Prostate gland (tissue), 2 donors: Measurements from ENCODE around the gene CSF2RB. TPM values are rescaled to one million over a fixed set of nuclear protein-coding genes. Genes with fewer than 3 reads are reported as not detected.

Experiments
- DNase-seq: peaks from one replicate; pipeline ENCODE4 v3.0.0-alpha.2; 2019; ENCODE audit warnings: low spot score
- H3K27ac ChIP-seq, 2 donors: fragments of 200-600 bp; sonication (generic); 2 replicates each; pipeline ENCODE4 v1.5.1; 2017 to 2019
- H3K27me3 ChIP-seq: fragments of 200-600 bp; sonication (generic); replicated peaks from 2 replicates; pipeline ENCODE4 v1.5.1; 2019; ENCODE audit not compliant: insufficient read depth
- H3K36me3 ChIP-seq, 2 donors: fragments of 200-600 bp; sonication (generic); 1 replicate in 1 of 2; 2 replicates in 1 of 2; pipeline versions ENCODE4 v1.5.1 to v1.8.1; 2017 to 2019
- H3K4me1 ChIP-seq: fragments of 200-600 bp; sonication (generic); replicated peaks from 2 replicates; pipeline ENCODE4 v1.5.1; 2019
- H3K4me3 ChIP-seq, 2 donors: fragments of 200-600 bp; sonication (generic); 2 replicates each; pipeline ENCODE4 v1.5.1; 2017 to 2019
- H3K9me3 ChIP-seq: fragments of 200-600 bp; sonication (generic); 2 replicates; pipeline ENCODE4 v1.5.1; 2017
- CTCF ChIP-seq, 4 experiments: fragments of 200-600 bp in 2 of 4; fragments of 450-650 bp in 2 of 4; sonication (generic) in 2 of 4; IDR thresholded peaks; 1 replicate in 3 of 4; 2 replicates in 1 of 4; pipeline ENCODE4 v1.5.1; 2016 to 2019; ENCODE audit warnings: antibody characterized with exemption in 4 of 4, mild to moderate bottlenecking in 2 of 4, moderate library complexity in 2 of 4
- POLR2A ChIP-seq: fragments of 450-650 bp; IDR thresholded peaks from one replicate; pipeline ENCODE4 v1.6.1; 2016; ENCODE audit warnings: antibody characterized with exemption, mild to moderate bottlenecking
- POLR2AphosphoS5 ChIP-seq: sonication (generic); formaldehyde crosslinking; IDR thresholded peaks from one replicate; pipeline ENCODE4 v1.6.1; 2017; ENCODE audit warnings: antibody characterized with exemption
- WGBS: methylation state at CpG from one replicate; pipeline ENCODE4 v1.1.5; 2018; 5-methylcytosine and 5-hydroxymethylcytosine counted together
- intact Hi-C: fragments of 100-400 bp; cut with DNase I; formaldehyde crosslinking; loops from one replicate; pipeline ENCODE4 v1.14.2; 2022
- total RNA-seq, 2 donors: library from RNA; depleted of rRNA; stranded (reverse); fragments of >200 nt; gene quantifications; one replicate each; pipeline ENCODE4 v1.1.0, GENCODE V29; 2016

CSF2RB gene
- total RNA-seq, 2 donors from 2014 or later = 1.1 to 3.2 TPM

- intact Hi-C loops = no loop called here
- H3K36me3 ChIP-seq = no peaks in the 10 kb centered on the region
- WGBS = 78% methylated on average over 12 of the region's 13 CpGs
- H3K27ac ChIP-seq = no peak overlapping the region
- no peak for TF ChIP-seq POLR2AphosphoS5
- no peak for TF ChIP-seq CTCF (IDR thresholded peaks at IDR 0.05)
- TF ChIP-seq POLR2A = no peak
- no peaks in the 10 kb centered on the region for H3K9me3 ChIP-seq
- H3K4me1 ChIP-seq = no peaks in the 10 kb centered on the region
- H3K4me3 ChIP-seq = no peak overlapping the region
- no peak for DNase-seq
- H3K27me3 ChIP-seq = no peaks in the 10 kb centered on the region
Measured at GRCh38 chr22:36953239-36954080, 40.0 kb downstream of the CSF2RB start.

- Histone ChIP-seq H3K4me1 (no peaks in the 10 kb centered on the region), H3K36me3 (no peaks in the 10 kb centered on the region), H3K27ac (no peak overlapping the region), H3K9me3 (no peaks in the 10 kb centered on the region), H3K4me3 (no peak overlapping the region), H3K27me3 (no peaks in the 10 kb centered on the region)
- intact Hi-C loops = no loop called here
- 56% methylated on average over 10 of the region's 10 CpGs for WGBS
- TF ChIP-seq POLR2A (no peak), CTCF (IDR thresholded peaks at IDR 0.05) (no peak), POLR2AphosphoS5 (no peak)
- DNase-seq = no peak
Measured at GRCh38 chr22:36954251-36955014, 41.0 kb downstream of the CSF2RB start.

DNA sequence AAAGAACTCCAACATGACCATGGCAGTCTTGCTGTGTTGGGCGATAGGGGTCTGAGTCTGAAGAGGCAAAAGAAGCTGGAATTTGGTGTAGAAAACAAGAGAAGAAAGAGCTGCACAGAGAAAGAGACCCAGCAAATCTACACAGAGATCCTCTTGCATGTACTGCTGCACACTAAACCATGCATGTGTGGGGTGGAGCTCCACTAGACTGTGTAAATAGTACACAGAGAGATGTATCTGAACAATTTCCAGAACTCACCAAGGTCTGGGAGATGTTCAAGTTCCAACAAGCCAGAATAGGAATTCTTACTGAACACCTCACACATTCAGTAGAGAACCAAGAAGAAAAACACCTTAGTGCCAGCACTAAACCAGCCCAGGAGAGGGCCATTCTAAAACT is 42.3 kb downstream of the CSF2RB start:
- no peak for TF ChIP-seq CTCF (IDR thresholded peaks at IDR 0.05)
- TF ChIP-seq POLR2AphosphoS5 = peak; percentile 15
- intact Hi-C loops = no loop called here
- H3K4me1 ChIP-seq = no peaks in the 10 kb centered on the region
- no peaks in the 10 kb centered on the region for H3K36me3 ChIP-seq
- WGBS = 85% methylated on average over 1 of the region's 1 CpG
- H3K4me3 ChIP-seq = no peak overlapping the region
- no peak for DNase-seq
- H3K27me3 ChIP-seq = no peaks in the 10 kb centered on the region
- no peak overlapping the region for H3K27ac ChIP-seq
- H3K9me3 ChIP-seq = no peaks in the 10 kb centered on the region

DNA sequence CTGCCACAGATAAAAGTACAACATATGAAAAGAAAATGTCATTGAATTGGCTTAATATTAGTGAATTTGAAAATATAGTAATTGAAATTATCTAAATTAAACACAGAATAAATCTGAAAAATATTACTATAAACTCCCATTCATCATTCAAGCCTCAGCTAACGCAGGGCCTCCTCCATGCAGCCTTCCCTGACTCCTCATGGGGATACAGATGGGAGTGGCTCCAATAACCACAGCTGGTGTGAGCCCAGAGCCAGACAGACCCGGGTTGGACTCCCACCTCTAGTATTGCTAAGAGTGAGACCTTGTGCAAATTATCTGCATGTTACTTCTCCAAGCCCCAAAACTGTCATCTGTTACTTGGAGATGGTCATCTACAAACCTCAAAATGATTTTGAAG is 44.9 kb downstream of the CSF2RB start:
- Histone ChIP-seq H3K4me3 (no peak overlapping the region), H3K27me3 (no peaks in the 10 kb centered on the region), H3K9me3 (no peaks in the 10 kb centered on the region), H3K4me1 (no peaks in the 10 kb centered on the region), H3K27ac (no peak overlapping the region), H3K36me3 (no peaks in the 10 kb centered on the region)
- TF ChIP-seq CTCF (IDR thresholded peaks at IDR 0.05) (no peak), POLR2AphosphoS5 (no peak), POLR2A (no peak)
- no peak for DNase-seq
- intact Hi-C loops = no loop called here
- 79% methylated on average over 2 of the region's 2 CpGs for WGBS
